Fibroblast of lung (primary cell): ENCODE data around the gene PRR35. TPM values are rescaled to one million over a fixed set of nuclear protein-coding genes. Genes with fewer than 3 reads are reported as not detected.

ENCODE experiments used
- DNase-seq, 2 donors: peaks; one replicate each; pipeline versions ENCODE4 v3.0.0 to v3.0.0-alpha.2; 2010; ENCODE audit warnings: low read depth in 2 of 2
- H2AFZ ChIP-seq: 2 replicates; pipeline ENCODE4 v1.5.1; 2012; ENCODE audit warnings: low read length, control low read depth, inconsistent platforms
- H3K27ac ChIP-seq: 2 replicates; pipeline ENCODE4 v1.5.1; 2011; ENCODE audit warnings: low read length, control low read depth; ENCODE audit not compliant: insufficient read depth
- H3K27me3 ChIP-seq: 2 replicates; pipeline ENCODE4 v1.5.1; 2011; ENCODE audit warnings: mild to moderate bottlenecking, low read length; ENCODE audit not compliant: control insufficient read depth, insufficient read depth
- H3K36me3 ChIP-seq: 2 replicates; pipeline ENCODE4 v1.5.1; 2011; ENCODE audit warnings: low read length; ENCODE audit not compliant: control insufficient read depth, insufficient read depth
- H3K4me1 ChIP-seq: 2 replicates; pipeline ENCODE4 v1.5.1; 2011; ENCODE audit warnings: low read length; ENCODE audit not compliant: control insufficient read depth, insufficient read depth; ENCODE audit errors: extremely low read depth
- H3K4me2 ChIP-seq: 2 replicates; pipeline ENCODE4 v1.5.1; 2011; ENCODE audit warnings: low read length, control low read depth; ENCODE audit not compliant: insufficient read depth; ENCODE audit errors: extremely low read depth
- H3K4me3 ChIP-seq, 4 experiments: fragments of 200-600 bp in 1 of 4; sonication (generic) in 1 of 4; replicated peaks in 1 of 4; 2 replicates each; pipeline ENCODE4 v1.5.1; 2011 to 2016; ENCODE audit warnings: low read length in 4 of 4, low read depth in 3 of 4, mild to moderate bottlenecking in 3 of 4, control low read depth in 2 of 4, inconsistent platforms in 1 of 4, mixed read lengths in 1 of 4; ENCODE audit not compliant: insufficient read depth in 1 of 4; ENCODE audit errors: control extremely low read depth in 1 of 4
- H3K79me2 ChIP-seq: 2 replicates; pipeline ENCODE4 v1.5.1; 2012; ENCODE audit warnings: mild to moderate bottlenecking, low read length, inconsistent platforms; ENCODE audit not compliant: control insufficient read depth, insufficient read depth
- H3K9ac ChIP-seq: 2 replicates; pipeline ENCODE4 v1.5.1; 2011; ENCODE audit warnings: mild to moderate bottlenecking, low read length, control low read depth; ENCODE audit not compliant: insufficient read depth
- H3K9me3 ChIP-seq: 2 replicates; pipeline ENCODE4 v1.5.1; 2012; ENCODE audit warnings: low read depth, low read length; ENCODE audit not compliant: control insufficient read depth, insufficient read depth
- H4K20me1 ChIP-seq: 2 replicates; pipeline ENCODE4 v1.5.1; 2011; ENCODE audit warnings: low read length; ENCODE audit not compliant: control insufficient read depth, insufficient read depth; ENCODE audit errors: extremely low read depth
- CTCF ChIP-seq, 2 donors: IDR thresholded peaks in 1 of 2; conservative IDR thresholded peaks in 1 of 2; 1 replicate in 1 of 2; 2 replicates in 1 of 2; pipeline ENCODE4 v1.5.1; 2011 to 2012; ENCODE audit warnings: low read length in 2 of 2, control low read depth in 1 of 2, inconsistent platforms in 1 of 2, low read depth in 1 of 2, mild to moderate bottlenecking in 1 of 2
- EZH2 ChIP-seq: IDR thresholded peaks from 2 replicates; pipeline ENCODE4 v1.5.1; 2012; ENCODE audit warnings: low read length, control low read depth, mild to moderate bottlenecking; ENCODE audit errors: missing control alignments
- polyA plus RNA-seq, 2 donors: library from polyadenylated mRNA; depleted of rRNA in 1 of 2; stranded (reverse) in 1 of 2; unstranded in 1 of 2; fragments of >200 nt; gene quantifications; 2 replicates each; pipeline ENCODE4 v1.2.1, GENCODE V29; 2011 to 2012; ENCODE audit warnings: missing spikeins in 1 of 2
- total RNA-seq: library from RNA; depleted of rRNA; stranded (reverse); fragments of >200 nt; gene quantifications from 2 replicates; pipeline ENCODE4 v1.2.1, GENCODE V29; 2014

The PRR35 gene
- total and polyA plus RNA-seq, 2 donors (not counting 1 experiment from before 2014, with no cell fraction given): not detected

GRCh38 chr16:549544-550263 is 10.5 kb upstream of the PRR35 start:
- DNase-seq: no peak
- Histone ChIP-seq H3K36me3 (peaks cover 20% of the 10 kb centered on the region), H3K4me2 (no peak overlapping the region)

GRCh38 chr16:551210-551609 is 9.0 kb upstream of the PRR35 start:
- Histone ChIP-seq H3K79me2 (peaks cover 3% of the 10 kb centered on the region), H3K4me1 (no peaks in the 10 kb centered on the region), H3K9ac (no peak overlapping the region), H3K36me3 (peaks cover 20% of the 10 kb centered on the region), H3K4me2 (no peak overlapping the region), H3K9me3 (no peaks in the 10 kb centered on the region), H4K20me1 (no peaks in the 10 kb centered on the region), H3K4me3 (no peak overlapping the region), H2AFZ (no peak overlapping the region), H3K27me3 (no peaks in the 10 kb centered on the region), H3K27ac (no peak overlapping the region)
- TF ChIP-seq EZH2: no peak
- TF ChIP-seq CTCF (conservative IDR thresholded peaks at IDR 0.05 in 1 of 2, IDR thresholded peaks at IDR 0.05 in 1 of 2; ENCODE audit: low read depth in 1 of 2, low read length in 2 of 2): no peak
- no peak for DNase-seq

More at GRCh38 chr16:549544-550263, 10.5 kb upstream of the PRR35 start:
- Histone ChIP-seq H3K79me2 (peaks cover 10% of the 10 kb centered on the region), H3K27ac (no peak overlapping the region), H3K4me3 (no peak overlapping the region), H3K27me3 (no peaks in the 10 kb centered on the region), H3K4me1 (no peaks in the 10 kb centered on the region), H2AFZ (no peak overlapping the region), H4K20me1 (no peaks in the 10 kb centered on the region), H3K9ac (no peak overlapping the region), H3K9me3 (no peaks in the 10 kb centered on the region)
- TF ChIP-seq EZH2 (no peak), CTCF (conservative IDR thresholded peaks at IDR 0.05 in 1 of 2, IDR thresholded peaks at IDR 0.05 in 1 of 2; ENCODE audit: low read depth in 1 of 2, low read length in 2 of 2) (no peak)

GRCh38 chr16:552171-552570 is 8.0 kb upstream of the PRR35 start:
- Histone ChIP-seq H3K36me3 (peaks cover 20% of the 10 kb centered on the region), H3K4me1 (no peaks in the 10 kb centered on the region), H3K9me3 (no peaks in the 10 kb centered on the region), H3K27ac (no peak overlapping the region), H3K27me3 (no peaks in the 10 kb centered on the region), H3K4me2 (no peak overlapping the region), H2AFZ (no peak overlapping the region), H3K9ac (no peak overlapping the region), H3K79me2 (peaks cover 1% of the 10 kb centered on the region), H4K20me1 (no peaks in the 10 kb centered on the region), H3K4me3 (no peak overlapping the region)
- no peak for DNase-seq
- TF ChIP-seq CTCF (conservative IDR thresholded peaks at IDR 0.05 in 1 of 2, IDR thresholded peaks at IDR 0.05 in 1 of 2; ENCODE audit: low read depth in 1 of 2, low read length in 2 of 2) (no peak), EZH2 (no peak)
